GM18867 (cell line): Measurements from ENCODE around the gene RNASE9.
"Not testable (repeated sequence)": the region's sequence is repeated elsewhere in the genome, so short reads cannot be mapped to it uniquely, and the experiment has no call there.

Experiments
- ATAC-seq: cut with Tn5 transposase; IDR thresholded peaks from one replicate; pipeline ENCODE4 v1.9.1; 2021; ENCODE audit warnings: mild to moderate bottlenecking, moderate library complexity; ENCODE audit not compliant: unreplicated experiment

RNASE9 gene

DNA sequence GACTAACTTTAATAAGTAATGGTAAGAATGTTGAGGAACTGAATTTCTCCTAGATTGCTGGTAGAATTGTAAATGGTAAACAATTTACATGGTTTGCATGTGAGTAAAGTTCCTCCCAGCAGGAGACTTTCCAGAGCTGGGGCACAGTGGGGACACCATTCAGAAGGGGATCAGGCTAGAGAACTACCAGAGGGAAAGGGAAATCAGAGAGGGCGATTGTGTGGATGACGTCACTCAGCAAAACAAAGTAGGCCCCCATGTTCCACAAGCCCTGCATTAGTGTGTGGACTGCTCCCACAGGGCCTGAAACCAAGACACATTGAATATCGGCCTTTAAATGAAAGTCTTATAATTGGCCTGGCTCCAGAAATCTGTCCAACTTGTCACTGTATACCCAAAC is 17.5 kb upstream of the RNASE9 start:
- no peak for ATAC-seq

DNA sequence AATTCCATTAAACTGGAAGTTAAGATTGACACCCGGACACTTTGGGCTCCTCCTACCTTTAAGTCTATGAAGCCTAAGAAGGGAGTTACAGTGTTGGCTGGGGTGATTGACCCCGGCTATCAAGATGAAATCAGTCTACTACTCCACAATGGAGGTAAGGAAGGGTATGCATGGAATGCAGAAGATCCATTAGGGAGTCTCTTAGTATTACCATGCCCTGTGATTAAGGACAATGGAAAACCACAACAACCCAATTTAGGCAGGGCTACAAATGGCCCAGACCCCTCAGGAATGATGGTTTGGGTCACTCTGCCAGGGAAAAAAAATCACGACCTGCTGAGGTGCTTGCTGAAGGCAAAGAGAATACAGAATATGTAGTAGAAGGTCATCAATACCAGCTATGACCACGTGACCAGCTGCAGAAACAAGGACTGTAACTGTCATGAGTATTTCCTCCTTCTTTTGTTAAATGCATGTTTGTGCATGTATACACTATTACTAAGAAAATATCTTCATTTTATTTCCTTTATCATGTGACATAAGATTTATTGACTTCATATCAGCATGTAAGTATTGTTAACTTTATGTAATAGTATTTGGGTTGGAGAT is 11.6 kb upstream of the RNASE9 start:
- not testable (repeated sequence) for ATAC-seq

DNA sequence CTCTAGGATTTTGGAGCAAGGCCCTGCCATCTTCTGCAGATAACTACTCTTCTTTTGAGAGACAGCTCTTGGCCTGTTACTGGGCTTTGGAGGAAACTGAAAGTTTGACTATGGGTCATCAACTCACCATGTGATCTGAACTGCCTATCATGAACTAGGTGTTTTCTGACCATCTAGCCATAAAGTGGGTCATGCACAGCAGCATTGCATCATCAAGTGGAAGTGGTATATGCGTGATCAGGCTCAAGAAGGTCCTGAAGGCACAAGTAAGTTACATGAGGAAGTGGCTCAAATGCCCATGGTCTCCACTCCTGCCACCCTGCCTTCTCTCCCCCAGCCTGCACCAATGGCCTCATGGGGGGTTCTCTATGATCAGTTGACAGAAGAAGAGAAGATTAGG is 9.9 kb upstream of the RNASE9 start:
- ATAC-seq, result not testable (repeated sequence)

DNA sequence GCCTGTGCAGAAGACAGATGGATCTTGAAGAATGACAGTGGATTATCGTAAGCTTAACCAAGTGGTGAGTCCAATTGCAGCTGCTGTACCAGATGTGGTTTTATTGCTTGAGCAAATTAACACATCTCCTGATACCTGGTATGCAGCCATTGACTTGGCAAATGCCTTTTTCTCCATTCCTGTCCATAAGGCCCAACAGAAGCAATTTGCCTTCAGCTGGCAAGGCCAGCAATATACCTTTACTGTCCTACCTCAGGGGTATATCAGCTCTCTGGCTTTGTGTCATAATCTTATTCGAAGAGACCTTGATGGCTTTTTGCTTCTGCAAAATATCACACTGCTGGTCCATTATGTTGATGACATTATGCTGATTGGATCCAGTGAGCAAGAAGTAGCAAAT is 9.0 kb upstream of the RNASE9 start:
- ATAC-seq, result not testable (repeated sequence)

DNA sequence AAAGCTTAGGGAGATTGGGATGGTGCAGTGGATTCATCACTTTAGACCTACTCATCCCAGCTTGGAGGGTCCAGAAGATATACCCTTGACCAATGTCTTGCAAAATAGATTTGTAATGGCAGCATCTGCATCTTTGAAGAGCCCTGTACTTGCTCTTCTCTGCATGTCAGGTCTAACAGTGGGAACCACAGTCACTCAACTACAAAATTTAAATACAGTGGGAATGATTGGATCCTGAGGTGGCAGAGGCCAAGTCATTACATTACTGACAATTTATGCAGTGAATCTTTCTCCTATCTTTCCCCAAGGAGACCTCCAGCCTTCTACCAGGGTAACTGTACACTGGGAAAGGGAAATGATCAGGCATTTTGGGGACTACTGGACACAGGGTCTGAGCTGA is 8.2 kb upstream of the RNASE9 start:
- no peak for ATAC-seq

DNA sequence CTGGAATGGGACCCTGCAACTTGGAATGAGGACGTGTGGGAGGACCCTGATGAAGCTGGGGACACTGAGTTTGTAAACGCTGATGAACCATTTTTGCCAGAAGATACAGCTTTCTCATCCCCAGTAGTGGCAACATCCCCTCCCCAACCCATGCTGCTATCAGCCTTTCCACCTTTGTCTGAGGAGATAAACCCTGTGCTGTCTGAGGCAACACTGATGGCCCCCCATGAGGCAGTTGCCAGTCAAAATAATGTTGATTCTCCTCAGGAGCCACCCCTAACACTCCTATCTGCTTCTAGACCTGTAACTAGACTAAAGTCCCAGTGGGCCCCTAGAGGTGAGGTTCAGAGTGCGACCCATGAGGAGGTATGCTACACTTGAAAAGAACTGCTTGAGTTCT is 7.5 kb upstream of the RNASE9 start:
- ATAC-seq, result no peak

DNA sequence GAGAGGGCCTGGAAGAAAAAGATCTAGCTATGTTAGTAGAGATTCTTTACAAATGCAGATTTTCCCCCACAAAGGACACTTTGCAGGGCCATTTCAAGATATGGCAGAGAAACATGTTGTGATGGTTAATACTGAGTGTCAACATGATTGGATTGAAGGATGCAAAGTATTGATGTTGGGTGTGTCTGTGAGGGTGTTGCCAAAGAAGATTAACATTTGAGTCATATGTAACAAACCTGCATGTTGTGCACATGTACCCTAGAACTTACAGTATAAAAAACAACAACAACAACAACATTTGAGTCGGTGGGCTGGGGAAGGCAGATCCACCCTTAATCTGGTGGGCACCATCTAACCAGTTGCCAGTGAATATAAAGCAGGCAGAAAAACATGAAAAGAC is 6.4 kb upstream of the RNASE9 start:
- not testable (repeated sequence) for ATAC-seq

DNA sequence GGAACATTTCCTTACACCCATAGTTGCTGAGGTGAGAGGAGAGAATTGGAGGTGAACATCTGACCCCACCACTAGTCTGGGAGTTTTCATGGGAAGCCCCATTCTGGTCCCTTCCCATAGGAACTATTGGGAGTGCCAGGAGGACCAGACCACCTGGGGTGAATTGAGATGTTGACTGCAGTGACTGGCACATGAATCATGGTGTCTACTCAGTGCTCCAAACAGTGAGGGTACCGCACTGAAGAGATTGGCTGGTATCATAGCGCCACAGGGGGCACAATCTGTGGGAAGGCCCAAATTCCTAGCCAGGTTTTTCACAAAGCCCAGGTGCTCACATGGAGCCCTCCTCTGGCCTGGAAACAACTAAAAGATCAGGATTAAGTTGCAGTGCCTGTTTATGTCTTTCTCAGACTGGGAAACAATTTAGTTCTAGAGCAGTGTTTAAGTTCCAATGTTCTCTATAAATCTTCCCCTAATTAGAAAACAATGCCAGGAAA is 3.7 kb upstream of the RNASE9 start:
- no peak for ATAC-seq

DNA sequence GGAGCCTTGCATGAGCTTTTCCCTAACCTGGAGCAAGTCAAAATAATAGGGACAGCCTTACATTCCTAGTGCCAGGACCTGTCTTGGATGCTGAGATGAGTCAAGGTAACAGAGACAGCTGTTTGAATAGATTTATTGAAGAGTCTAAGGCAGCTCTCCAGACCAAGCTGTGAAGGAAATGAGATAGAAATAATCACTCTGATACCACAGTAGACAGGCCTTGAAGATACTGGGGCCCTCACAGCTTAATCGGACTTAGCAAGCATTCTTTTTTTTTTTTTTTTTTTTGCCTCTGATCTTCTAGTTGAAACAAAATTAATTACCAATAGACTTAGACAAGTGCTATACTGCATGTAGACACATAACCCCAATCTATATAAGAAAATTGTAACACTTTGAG is 3.1 kb upstream of the RNASE9 start:
- no peak for ATAC-seq

DNA sequence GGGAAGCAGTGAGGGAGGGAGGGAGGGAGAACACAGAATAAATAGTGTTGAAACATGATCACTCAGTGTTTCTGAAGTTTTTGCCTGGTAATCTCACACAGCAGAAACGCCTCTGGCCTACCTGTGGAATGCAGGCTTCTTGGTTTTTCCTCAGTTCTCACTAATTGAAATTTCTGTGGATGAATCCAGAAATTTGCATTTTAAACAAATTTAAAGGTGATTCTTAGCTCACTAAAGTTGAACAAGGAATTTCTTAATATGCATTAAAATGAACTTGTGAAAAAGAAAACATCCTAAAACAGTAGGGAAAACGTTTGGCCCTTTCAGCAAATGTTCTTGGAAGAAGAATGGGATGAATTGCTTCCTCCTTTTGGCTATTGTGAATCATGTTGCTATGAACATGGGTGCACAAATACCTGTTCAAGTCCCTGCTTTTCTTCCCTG is 1.4 kb downstream of the RNASE9 start:
- no peak for ATAC-seq

DNA sequence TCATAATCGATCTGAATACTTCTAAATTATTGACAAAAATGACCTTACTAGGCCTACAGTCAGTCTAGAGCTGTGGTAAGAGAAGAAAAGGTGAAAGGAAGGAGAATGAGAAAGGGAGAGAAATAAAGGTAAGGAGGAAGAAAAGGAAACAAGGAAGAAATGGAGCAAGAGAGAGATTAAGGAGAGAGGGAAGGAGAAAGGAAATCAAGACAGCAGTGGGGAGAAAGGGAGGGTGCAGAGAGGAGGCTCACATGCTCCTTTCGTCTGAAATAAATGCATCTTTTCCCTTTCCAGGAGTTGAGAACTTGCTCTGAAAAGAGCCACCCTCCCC is 3.7 kb downstream of the RNASE9 start:
- ATAC-seq, result no peak

DNA sequence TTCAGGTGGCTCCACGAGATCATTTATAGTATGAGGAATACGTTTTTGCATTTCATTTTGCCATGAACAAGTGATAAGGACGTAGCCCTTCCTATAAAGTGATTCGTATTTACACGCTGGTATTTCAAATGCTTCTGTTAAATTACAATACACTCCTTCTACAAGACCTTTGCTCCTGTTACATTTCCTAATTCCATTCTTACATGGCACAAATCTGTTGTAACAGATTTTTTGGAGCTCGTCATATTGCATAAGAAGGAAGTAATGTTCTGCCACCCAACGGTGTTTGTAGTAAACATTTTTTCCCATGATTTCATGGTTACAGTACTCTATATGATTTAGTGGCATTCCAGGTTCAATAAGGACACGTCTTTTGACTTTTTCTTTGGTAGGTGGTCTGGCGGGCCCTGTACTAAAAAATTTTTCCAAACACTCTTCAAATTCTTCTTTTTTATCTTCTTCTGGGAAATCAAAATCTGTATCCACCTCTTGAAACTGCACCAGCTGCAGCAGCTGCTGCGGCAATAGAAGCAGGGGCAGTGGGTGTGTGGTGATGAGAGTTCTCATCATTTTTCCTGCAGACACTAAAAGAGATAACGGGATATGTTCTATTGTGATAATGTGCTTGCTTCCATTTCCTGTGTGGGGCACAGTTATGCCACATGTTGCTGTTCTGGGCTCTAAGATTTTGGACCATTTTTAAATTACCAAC is 4.2 kb downstream of the RNASE9 start:
- ATAC-seq, result no peak

DNA sequence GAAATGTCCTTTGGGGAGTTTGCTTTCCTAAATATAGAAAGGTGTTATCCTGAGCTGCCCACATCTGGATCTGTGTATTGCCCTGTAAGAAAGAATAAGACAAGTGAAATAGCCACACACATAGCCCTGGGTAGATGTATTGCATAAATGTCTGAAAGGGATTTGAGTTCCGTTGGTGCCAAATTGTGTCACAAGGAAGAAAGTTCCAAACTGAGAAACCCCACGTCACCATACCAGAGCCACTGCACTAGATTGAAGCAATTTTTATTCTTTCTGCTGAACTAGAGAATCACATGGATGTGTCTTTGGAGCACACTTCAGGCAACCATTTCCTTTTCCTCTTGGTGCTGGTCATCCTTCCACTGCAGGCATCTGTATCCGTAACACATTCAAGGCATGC is 5.0 kb downstream of the RNASE9 start:
- no peak for ATAC-seq

DNA sequence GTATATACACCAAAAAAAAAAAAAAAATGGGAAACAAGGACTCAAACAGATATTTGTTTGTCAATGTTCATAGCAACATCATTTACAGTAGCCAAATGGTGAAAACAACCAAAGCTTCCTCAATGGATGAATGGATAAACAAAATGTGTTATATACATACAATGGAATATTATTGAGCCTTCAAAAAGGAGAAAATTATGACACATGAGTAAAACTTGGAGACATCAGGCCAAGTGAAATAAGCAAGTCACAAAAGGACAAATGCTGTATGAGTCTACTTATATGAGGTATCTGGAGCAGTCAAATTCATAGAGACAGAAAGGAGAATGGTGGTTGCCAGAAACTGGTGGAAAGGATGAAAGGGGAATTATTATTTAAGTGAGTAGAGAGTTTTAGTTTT is 7.8 kb downstream of the RNASE9 start:
- ATAC-seq, result no peak

DNA sequence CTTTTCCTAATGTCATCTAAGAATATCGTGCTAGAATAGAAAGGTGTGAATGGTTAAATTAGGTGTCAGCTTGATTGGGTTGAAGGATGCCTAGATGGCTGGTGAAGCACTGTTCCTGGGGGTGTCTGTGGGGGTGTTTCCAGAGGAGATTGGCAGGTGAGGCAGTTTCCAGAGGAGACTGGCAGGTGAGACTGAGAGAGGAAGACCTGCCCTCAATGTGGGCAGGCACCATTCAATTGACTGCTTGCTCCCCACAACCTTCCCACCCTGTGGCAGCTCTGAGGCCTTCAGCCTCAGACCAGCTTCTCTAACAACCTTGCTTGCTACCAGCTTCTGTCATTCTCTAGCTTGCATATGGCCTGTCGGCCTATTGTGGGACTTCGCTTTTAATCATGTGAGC is 9.2 kb downstream of the RNASE9 start:
- no peak for ATAC-seq

DNA sequence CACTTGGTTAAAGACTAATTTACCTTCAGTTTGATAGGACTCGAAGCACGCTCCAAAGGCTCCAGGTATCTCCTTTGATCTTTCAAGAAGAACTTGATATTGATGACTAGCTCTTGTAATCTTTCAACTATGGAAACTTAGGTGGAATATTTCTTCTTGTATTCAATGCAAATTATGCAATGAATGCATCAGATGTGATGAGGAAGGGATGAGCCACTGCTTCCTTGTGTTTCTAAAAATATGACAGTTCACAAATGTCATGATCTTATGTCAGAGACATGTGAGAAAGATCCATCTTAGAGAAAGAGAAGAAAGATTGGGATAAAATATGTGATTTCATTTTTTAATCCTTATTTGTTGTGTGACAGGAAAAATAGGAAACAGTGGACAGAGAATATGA is 9.9 kb downstream of the RNASE9 start:
- no peak for ATAC-seq

DNA sequence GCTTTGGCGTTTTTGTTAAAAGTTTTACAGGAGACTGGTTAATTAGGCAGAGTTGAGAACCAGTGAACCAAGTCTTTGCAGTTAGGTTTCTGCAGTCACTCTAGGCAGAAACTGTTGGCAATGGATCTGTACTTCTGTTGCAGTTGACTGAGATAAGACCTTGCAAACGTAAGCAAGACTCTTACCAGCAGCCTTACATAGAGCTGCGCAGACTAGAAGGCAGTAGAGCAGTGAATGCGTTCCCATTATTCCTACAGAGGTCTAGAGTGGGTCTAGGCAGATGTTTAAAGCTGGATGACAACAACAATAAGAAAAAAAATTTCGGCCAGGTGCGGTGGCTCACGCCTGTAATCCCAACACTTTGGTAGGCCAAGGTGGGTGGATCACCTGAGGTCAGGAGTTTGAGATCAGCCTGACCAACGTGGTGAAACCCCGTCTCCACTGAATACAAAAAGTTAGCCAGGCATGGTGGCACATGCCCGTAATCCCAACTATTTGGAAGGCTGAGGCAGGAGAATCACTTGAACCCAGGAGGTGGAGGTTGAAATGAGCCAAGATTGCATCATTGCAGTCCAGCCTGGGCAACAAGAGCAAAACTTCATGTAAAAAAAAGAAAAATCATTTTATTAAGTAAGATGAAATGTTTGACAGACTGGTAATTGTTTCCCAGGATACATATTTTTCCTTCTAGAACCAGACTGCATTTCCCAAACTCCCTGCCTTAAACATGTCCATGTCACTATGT is 12.3 kb downstream of the RNASE9 start:
- no peak for ATAC-seq

DNA sequence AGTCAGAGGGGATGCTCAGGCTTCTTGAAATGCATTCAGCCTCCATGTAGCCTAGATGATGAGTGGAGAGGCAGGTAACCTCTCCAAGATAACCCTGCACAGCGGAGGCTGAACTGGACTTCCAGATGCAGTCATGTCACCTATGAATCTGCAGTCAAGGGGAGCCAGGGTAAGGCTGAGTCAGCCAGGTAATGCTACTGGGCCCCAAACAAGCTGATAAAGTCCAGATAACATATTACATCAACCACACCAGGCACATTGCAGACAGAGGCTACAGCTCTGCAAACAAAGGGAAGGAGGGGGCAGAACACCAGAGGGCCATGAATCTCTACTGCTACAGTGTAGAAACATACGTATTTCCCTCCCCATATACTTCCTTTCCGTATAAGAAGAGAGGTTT is 14.0 kb downstream of the RNASE9 start:
- ATAC-seq, result no peak

DNA sequence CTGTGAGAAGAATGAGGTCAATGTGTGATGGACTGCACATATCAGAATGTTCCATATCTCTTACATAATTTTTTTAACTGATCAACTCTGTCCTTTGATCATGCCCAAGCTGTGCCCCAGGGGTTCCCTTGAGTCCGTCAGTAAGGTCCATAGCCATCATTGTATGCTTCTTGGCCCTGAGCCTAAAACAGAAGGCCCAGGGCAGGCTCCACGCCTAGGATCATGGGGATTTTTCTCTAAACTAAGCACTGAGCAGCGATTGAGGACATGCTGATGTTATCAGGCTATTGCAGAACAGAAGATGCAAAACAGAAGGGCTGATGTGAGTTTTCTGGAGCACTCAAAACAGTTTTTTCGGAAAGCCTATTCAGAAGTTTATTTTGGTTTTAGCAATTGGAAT is 20.9 kb downstream of the RNASE9 start:
- ATAC-seq, result no peak

DNA sequence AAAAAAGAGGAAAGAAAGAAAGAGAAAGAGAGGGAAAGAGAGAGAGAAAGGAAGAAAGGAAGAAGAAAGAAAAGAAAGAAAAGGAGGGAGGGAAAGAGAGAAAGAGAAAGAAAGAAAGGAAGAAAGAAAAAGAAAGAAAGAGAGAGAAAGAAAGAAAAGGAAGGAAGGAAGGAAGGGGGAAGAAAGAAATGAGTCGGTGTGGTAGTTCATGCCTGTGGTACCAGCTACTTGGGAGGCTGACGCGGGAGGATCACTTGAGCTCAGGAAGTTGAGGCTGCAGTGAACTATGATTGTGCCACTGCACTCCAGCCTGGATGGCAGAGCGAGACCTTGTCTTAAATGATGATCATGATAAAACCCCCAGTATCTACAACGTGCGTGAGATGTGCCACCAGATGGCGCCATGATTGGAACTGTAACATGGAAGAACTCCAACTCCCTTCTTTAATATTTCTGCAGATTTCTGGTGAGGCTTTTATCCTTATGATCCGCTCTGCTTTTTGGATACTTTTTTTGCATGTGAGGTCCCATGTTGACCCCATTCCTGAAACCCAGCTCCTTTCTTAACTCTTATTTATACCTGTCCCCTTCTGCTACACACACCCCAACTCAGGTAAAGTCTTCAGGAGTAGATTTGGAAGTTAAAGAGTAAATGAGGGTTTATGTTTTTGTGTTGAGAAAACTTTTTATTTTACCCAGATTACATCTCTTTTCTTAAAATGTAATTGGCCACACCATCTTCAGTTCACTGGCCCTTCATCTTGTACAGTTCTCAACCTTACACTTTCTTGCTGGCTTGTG is 29.9 kb downstream of the RNASE9 start:
- no peak for ATAC-seq

DNA sequence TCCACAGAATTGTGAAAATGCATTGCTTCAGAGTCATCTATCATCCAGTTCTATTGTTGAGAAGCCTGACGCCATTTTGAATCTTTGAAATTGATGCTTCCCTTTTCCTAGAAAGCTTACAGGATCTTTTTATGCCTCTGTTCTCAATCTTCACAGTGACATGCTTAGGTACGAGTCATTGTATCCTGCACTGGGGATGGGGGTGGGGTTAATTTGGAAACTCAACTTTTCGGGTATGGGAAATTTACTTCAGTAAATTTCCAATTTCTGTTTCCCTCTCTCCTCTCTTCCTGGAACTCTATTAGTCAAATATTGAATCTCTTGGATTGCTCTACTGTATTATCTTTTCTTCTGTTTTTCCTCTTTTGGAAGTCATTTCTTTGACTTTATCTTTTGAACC is 31.0 kb downstream of the RNASE9 start:
- ATAC-seq, result no peak
